ENCODE measurements around the gene DHCR7.

The DHCR7 gene

GRCh38 chr11:71406681-71407080, 41.5 kb downstream of the DHCR7 start:
- DNase-seq, result no peak

- DNase-seq, result no peak
Measured at GRCh38 chr11:71404209-71404608, 44.0 kb downstream of the DHCR7 start.

- no peak for DNase-seq
Measured at GRCh38 chr11:71402878-71403277, 45.3 kb downstream of the DHCR7 start.

- no peak for DNase-seq
Measured at GRCh38 chr11:71400216-71400615, 48.0 kb downstream of the DHCR7 start.

- DNase-seq, result no peak
Measured at GRCh38 chr11:71399341-71399740, 48.9 kb downstream of the DHCR7 start.

- DNase-seq, result no peak
Measured at GRCh38 chr11:71397961-71398360, 50.2 kb downstream of the DHCR7 start.

- DNase-seq, result no peak
Measured at GRCh38 chr11:71397331-71397860, 50.8 kb downstream of the DHCR7 start.

- no peak for DNase-seq
Measured at GRCh38 chr11:71396548-71397123, 51.6 kb downstream of the DHCR7 start.

GRCh38 chr11:71395774-71396173, 52.4 kb downstream of the DHCR7 start:
- DNase-seq, result no peak

- DNase-seq, result no peak
Measured at GRCh38 chr11:71395263-71395560, 53.0 kb downstream of the DHCR7 start.

GRCh38 chr11:71393283-71393682, 54.9 kb downstream of the DHCR7 start:
- no peak for DNase-seq

GRCh38 chr11:71391796-71392195, 56.4 kb downstream of the DHCR7 start:
- no peak for DNase-seq

- DNase-seq, result no peak
Measured at GRCh38 chr11:71391352-71391751, 56.8 kb downstream of the DHCR7 start.

- DNase-seq, result no peak
Measured at GRCh38 chr11:71388637-71389235, 59.5 kb downstream of the DHCR7 start.

GRCh38 chr11:71387784-71388636, 60.2 kb downstream of the DHCR7 start:
- no peak for DNase-seq

GRCh38 chr11:71387200-71387599, 61.0 kb downstream of the DHCR7 start:
- no peak for DNase-seq

- no peak for DNase-seq
Measured at GRCh38 chr11:71386202-71386601, 62.0 kb downstream of the DHCR7 start.

- no peak for DNase-seq
Measured at GRCh38 chr11:71385091-71385490, 63.1 kb downstream of the DHCR7 start.

GRCh38 chr11:71384561-71384960, 63.6 kb downstream of the DHCR7 start:
- DNase-seq, result no peak

Data from NK-92 treated with Interleukin-12 subunit alpha and Interleukin-12 subunit beta, amount 100 ng/mL, for 24 hours (cell line).